Stimulated activated CD4-positive, alpha-beta T cell treated with anti-CD3 and anti-CD28 coated beads, Interleukin-12 subunit alpha, Interleukin-12 subunit beta, amount 100 ng/mL, for 48 hours (primary cell): Measurements from ENCODE around the gene HMG20B.
A peak's percentile ranks its signal among the peaks of the same experiment; 100 is the strongest.

ENCODE experiments used
- DNase-seq, 3 donors: peaks; one replicate each; pipeline ENCODE4 v3.0.0-alpha.2; 2020; ENCODE audit warnings: low read depth in 2 of 3, low spot score in 1 of 3

HMG20B gene

DNA sequence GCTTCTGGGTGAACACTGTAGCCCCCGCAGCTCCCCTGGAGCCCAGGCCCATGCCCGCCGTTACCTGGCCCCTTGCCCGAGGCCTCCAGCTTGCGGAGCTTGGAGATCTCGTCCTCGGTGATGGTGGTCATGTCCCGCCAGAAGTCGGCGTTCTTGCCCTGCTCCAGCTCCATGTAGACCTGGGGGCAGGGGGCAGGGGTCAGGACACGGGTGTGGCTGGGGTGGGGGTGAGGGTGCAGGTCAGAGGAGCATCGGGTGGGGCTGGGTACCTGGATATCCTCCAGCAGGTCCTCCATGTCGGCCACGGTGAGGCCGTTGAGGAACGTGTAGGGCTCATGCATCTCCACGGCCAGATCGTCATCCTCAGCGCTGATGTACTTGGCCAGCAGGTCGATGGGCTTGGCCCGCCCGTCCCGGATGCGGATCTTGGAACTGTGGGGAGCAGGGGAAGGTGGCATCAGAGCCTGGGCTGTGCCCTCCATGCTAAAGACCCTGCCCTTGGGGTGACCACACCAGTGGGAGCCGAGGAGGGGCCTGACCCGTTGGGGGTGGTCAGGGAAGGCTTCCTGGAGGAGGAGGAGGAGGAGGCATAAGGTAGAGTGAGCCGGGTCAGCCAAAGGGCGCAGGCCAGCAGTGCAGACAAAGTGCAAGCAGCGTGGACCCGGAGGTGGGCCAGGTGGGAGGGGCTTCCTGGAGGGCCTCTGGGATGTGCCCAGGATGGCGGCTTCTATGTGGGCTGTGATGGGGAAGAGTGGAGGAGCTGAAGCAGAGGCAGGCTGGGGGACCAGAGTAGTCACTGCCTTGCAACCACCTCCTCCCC lies 46.3 kb downstream of the HMG20B start:
- DNase-seq: no peak

DNA sequence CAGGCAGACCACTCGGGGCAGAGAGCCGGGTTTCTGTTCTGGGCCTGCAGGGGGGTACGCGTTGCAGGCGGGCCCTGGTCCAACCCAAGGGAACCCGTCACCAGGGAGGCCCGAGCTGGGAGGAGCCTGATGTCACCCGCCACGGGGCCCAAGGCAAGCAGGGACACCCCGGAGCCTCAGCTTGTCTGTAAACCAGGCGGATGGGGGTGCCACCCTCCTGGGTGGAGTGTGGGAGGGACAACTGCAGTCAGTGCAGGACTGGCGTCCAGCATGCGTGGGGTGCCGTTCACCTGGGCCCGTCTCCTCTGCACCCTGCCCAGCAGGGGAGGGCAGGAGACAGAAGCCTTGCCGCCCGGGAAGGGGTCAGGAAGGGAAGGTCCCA lies 46.9 kb downstream of the HMG20B start:
- DNase-seq: no peak

DNA sequence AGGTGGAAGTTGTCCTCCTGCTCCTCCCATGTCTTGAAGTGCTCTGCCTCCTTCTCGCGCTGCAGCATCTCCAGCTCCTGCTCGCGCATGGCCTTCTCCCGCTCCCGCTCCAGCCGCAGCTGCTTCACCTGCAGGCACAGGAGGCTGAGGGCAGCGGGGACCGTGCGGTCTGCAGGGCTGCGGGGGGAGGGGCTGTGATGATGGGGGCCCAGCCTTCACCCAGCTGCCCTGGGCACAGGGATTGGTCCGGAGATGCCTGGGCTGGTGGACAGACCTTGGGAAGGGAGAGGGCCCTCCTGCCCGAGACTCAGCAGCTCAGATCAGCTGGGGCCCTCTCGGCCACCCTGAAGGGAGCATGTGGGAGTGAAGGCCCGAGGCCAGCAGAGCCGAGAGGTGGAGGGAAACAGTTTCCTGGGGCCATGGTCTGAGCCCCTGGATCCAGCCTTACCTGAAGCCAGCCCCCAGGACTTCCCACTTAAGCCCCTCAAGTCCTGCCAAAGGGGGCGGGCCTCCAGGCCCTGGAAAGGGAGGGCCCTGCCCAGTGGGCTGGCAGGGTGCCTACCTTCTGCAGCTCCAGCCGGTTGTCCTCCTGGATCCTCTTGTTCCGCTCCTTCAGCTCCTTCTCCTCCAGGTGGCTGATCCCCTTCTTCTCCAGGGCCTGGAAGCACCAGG lies 47.5 kb downstream of the HMG20B start:
- DNase-seq: no peak

DNA sequence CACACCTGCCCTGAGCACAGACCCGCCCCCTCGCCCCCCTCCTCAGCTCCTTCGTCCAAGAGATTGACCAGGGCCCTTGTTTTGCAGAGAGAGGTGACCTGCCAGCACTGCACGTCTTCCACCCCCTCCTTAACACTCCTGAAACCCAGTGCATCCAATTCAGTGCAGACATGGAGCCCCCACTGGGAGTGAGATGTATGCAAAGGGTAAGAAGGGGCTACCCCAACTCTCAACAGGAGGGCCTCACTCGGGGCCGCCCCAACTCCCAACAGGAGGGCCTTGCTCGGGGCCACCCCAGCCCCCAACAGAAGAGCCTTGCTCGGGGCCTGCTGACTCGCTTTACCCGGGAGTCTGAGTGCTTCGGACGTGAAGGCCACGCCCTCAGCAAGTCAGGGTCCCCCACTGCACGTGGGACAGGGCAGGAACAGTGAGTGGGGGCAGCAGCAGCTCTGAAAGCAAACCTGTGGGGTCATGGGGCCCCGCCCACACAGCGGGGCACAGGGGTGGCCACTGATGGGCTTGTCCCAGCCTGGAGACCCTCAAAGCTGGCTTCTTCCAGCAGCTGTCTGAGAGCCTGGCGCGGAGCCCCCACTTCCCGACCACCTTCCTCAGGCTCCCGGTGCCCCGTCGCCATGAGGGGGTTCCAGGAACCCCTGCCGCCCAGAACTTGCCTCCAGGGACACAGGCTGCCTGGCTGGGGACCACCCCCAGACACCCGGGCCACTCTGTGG lies 48.2 kb downstream of the HMG20B start:
- DNase-seq: no peak

DNA sequence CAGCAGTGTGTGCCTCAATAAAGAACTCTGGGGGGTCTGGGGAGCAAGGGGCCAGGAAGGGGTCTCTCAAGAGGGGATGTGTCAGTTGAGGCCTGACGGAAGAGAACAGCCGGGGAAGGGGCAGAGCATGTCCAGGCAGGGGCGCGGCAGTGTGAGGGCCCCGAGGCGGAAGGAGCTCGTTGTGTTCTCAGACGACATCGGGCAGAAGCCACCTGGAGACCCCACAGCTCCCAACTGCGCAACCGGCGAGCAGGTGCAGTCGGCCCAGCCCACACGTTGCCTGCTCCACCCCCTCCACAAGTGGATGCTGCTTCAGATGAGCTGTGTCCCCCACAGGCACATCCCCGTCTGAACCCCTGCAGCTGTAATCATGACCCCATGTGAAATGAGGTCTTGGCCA lies 48.9 kb downstream of the HMG20B start:
- no peak for DNase-seq

DNA sequence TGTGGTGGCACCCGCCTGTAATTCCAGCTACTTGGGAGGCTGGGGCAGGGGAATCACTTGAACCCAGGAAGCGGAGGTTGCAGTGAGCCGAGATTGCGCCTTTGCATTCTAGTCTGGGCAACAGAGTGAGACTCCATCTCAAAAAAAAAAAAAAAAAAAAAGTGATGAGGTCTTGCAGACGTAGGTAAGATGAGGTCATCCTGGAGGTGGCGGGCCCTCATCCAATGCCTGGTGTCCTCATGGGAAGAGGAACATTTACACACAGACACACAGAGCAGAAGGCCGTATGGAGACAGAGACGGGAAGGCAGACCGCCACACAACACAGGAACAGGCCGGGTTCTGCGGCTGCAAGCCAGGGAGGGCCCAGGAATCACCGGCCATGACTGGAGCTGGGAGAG lies 49.5 kb downstream of the HMG20B start:
- no peak for DNase-seq

DNA sequence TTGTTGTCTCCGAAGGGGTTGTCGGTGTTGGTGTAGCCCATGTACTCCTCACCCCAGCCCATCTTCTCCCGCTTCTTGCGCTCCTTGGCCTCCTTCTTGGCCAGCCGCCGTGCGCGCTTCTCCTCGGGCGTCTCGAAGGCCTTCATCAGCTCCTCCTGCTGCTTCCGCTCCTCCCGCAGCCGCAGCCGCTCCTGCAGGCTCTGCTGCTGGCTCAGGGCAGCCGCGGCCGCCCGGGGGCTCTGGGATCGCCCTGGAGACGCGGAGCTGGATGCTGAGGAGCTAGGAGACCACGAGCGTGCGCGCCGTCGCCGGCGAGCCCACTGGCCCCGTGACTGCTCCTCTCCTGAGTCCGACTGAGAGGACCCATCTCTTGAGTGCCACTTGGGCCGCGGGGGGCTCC lies 51.0 kb downstream of the HMG20B start:
- no peak for DNase-seq

DNA sequence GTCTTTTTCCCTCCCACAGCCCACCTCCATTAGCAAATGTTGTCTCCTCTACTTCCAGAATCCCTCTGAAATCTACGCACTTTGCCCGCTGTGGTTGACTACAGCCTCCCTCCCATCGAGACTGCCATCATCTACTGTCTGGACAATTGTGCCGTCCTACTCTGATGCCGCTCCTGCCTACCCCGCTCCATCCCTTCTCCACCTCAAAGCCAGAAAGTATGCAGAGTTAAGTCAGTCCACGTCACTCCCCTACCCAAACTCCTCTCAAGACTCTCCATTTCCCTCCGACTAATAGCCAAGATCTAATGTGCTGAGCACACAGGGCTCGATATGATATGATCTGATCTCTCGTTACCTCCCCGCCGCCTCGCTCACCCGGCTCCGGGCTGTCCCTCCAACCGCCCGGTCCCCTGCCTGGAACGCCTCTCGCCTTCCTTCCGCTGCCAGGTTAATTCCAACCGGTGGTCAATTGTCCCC lies 53.3 kb downstream of the HMG20B start:
- DNase-seq: no peak

DNA sequence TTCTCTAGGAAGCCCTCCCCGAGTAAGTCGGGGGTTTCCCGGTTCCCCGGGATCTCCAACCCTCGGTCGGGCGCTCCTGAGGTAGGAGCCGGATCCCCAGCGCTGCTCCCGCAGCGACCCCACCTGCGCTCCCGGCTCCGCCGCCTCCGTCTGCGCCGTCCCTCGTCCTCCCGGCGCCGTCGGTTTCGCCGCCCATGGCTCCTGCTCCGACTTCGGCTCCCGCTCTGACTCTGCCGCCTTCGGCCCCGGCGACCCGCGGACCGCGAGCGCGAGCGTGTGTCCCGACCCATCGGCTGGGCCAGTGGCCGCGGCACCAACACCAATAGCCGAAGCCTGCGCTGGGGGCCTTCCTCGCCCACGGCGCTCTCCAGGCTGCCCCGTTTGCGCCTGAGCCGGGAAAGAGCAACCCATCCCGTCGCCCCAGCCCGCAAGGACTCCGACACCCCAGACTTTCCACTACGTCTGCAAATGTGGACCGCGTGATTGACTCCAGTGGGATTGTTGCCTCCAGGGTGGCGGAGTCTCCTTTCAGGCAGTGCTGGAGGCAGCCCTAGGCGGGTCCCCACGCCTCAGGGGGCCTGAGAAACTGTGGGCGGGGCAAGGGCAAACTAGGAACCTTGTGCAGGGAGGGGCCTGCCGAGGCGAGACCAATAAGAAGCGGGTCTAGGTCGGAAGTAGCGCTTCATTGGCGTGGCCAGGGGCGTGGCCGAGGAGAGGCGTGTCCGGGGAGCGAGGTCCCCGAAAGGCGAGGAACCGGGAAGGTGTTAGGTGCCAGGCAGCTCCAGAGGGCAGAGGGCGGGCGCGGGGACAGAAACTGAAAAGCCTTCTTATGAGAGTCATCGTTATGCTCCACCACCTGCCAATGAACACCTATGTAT lies 54.0 kb downstream of the HMG20B start, which contains the start of gene CACTIN:
TSS of gene CACTIN (minus strand) at position 318 of the 878 bp plus-strand sequence. CDS start at position 290, 28 bp downstream.
- peak; percentile 97 to 99 (median 98) for DNase-seq

DNA sequence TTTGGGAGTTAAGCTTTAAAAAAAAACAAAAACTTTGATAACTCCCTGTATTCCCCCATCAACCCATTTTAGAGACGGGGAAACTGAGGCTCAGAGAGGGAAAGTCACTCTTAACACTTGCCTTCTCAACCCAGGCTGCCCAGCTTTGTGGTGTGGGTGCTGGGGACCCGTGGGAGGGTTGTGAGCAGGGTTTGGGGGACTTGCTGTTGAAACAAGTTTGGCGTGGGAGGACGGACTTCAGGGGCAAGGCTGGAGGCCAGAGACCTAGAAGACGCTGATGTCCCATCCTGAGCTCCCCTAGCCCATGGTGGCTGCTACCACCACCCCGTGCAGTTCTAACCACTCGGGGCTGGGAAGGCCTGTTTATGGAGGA lies 54.6 kb downstream of the HMG20B start:
- no peak for DNase-seq
